Stimulated activated CD4-positive, alpha-beta T cell treated with anti-CD3 and anti-CD28 coated beads, Interleukin-15, amount 100 ng/mL, for 48 hours (primary cell): ENCODE data around the gene IGFALS.
"Not testable (repeated sequence)": the region's sequence is repeated elsewhere in the genome, so short reads cannot be mapped to it uniquely, and the experiment has no call there.

ENCODE experiments used
- DNase-seq, 2 donors: peaks; one replicate each; pipeline ENCODE4 v3.0.0-alpha.2; 2020; ENCODE audit warnings: low read depth in 2 of 2

IGFALS gene

GRCh38 chr16:1818204-1818872 lies 24.8 kb upstream of the IGFALS start:
- no peak for DNase-seq

DNA sequence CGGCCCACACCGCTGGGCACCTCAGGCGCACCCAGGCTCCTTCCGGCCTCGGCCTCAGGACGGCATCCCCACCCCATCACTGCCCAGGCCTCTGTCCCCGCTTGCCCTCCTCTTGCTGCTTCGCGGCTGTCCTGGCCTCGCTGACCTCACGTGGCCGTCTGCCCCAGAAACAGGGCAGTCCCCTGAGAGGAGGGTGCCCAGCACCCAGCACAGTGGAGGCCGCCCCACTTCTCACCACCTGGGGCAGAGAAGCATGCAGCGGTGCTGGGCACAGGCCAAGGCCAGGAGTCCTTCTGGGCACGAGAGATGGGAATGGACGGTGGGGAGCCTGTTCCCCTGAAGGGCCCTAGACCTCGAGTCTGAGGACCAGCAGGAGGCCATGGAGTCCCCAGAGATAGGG lies 24.2 kb upstream of the IGFALS start:
- no peak for DNase-seq

DNA sequence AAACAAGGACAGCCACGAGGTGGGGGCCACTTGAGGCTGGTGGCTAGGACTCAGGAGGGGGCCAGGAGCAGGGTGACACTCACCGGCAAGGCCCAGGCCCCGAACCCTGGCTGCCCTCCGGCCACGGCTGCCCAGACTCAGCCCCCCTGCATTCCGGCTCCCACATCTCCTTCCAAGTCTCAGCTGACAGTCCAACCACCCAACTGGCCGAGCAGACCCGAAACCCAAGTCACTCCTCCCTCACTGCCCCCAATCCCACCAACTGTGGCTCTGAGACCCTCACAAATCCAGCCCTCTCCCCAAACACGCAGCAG lies 23.7 kb upstream of the IGFALS start:
- no peak for DNase-seq

DNA sequence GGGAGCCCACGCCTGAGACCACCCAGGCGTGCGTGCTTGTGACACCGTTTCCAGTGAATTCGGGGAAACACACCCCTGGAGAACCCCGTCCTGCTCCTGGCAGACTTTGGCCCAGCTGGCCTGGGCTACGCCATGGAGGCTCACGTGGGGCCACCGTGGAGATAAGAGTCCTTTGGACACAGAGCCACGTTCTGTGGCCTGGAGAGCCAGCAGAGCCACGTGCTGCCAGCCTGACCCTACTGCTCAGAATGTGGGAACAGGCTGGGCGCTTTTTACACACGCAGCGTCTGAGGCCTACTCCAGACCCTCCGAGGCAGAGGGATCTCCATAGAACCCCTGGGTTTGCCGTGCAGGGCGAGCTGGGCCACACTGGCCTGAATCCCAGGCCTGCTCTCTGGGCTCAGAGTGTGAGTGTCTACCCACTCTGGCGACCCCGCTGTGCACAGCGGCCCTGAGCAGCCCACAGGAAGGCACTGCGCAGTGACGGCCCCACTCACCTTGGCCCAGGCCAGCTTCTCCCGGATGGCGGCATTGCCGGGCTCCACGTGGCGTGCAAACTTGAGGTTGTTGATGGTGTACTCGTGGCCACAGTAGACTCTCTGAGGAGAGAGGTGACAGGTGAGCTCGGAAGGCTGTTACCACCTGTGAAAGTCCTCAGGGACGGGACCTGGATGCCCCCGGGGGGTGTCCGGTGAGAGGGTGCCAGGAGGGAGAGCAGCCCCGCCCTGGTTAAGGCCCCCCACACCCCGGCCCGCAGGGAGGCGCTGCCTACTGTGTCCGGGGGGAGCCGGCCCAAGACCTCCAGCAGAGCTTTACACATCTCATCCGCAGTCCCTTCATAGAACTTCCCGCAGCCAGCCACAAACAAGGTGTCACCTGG lies 23.1 kb upstream of the IGFALS start:
- DNase-seq, result no peak

- DNase-seq, result no peak
Measured at GRCh38 chr16:1815461-1815860, 22.0 kb upstream of the IGFALS start.

- peak; percentile 47 to 60 for DNase-seq
Measured at GRCh38 chr16:1812732-1813163, 19.2 kb upstream of the IGFALS start.

- no peak for DNase-seq
Measured at GRCh38 chr16:1810536-1810935, 17.0 kb upstream of the IGFALS start.

- DNase-seq, result no peak
Measured at GRCh38 chr16:1810106-1810505, 16.6 kb upstream of the IGFALS start.

- no peak for DNase-seq
Measured at GRCh38 chr16:1809281-1809801, 15.8 kb upstream of the IGFALS start.

DNA sequence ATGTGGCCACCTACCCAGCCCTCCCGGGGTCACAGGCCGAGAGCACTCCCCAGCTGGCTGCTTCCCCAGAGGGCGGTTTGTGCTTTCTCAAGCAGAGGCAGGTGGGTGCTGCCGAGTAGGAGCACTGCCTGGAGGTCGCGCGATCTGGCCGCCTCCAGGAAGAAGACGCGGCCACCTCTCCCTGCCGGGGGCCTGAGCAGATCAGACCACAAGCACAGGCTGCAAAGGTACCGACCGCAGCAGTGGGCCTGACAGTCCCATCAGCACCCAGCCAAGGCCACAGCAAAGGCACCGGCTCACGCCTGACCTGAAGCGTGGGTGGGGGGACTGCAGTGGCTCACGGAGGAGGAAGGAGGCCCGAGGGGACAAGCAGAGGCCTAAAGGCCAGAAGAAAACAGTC lies 15.2 kb upstream of the IGFALS start:
- DNase-seq, result no peak

GRCh38 chr16:1807626-1808025 lies 14.1 kb upstream of the IGFALS start:
- no peak for DNase-seq

DNA sequence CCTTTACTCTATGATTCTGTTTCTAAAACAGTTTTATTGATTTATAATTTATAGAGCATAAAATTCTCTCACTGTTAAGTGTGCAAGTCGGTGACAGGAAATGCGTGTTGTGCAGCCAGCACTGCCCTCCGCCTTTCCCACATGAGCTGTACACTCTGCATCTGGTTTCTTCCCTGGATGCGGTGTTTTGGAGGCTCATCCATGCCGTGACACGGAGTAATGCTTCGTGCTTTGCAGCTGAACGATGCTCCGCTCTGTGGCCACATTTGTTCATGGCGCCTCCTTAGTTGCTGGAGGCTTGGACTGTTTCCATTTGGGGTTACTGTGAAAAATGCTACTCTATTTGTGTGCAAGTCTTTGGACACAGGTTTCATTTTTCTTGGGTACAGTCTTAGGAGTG lies 7.2 kb upstream of the IGFALS start:
- DNase-seq, result no peak

DNA sequence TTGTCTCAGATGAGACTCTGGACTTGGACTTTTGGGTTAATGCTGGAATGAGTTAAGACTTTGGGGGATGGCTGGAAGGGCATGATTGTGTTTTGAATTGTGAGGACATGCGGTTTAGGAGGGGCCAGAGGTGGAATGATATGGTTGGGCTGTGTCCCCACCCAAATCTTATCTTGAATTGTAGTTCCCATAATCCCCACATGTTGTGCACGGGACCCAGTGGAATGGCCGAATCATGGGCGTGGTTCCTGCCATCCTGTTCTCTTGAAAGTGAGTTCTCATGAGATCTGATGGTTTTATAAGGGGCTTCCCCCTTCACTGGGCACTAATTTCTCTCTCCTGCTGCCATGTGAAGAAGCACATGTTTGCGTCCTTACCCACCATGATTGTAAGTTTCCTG lies 5.8 kb upstream of the IGFALS start:
- DNase-seq, result not testable (repeated sequence)

- no peak for DNase-seq
Measured at GRCh38 chr16:1794908-1795666, 1.6 kb upstream of the IGFALS start.

- DNase-seq, result no peak
Measured at GRCh38 chr16:1794221-1794871, 841 bp upstream of the IGFALS start.

DNA sequence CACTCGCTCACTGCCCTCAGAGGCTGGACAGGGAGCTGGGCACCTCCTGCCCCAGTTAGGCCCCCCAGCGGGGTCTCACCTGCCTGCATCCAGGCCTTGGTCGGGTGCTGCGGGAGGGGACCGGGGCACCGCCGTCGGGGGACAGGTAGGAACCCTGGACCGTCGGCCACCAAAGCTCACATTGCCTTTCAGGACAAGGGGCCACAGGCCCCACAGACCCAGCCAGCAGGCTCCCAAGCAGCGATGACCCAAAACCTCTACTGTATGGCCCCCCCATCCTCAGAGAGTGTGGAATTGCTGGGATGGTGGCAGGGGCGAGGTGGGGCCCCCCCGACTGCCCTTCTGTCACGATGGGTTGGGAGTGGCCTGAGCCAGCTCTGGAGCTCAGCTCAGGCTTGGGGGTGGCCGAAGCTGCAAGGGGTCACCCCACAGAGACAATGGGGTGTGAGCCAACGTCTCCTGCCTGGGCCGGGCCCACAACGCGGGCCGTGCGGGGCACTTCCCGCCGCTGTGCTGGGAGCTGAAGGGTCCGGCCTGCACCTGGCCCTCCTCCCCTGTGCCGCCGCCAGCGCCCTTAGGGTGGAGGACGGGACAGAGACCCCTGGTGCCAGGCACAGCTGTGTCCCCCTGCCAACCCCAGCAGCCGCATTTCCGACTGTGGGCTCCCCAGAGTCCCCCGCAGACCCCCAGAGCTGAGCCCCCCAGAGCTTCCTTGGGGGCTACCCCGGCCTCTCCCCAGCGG lies 498 bp downstream of the IGFALS start:
- no peak for DNase-seq

DNA sequence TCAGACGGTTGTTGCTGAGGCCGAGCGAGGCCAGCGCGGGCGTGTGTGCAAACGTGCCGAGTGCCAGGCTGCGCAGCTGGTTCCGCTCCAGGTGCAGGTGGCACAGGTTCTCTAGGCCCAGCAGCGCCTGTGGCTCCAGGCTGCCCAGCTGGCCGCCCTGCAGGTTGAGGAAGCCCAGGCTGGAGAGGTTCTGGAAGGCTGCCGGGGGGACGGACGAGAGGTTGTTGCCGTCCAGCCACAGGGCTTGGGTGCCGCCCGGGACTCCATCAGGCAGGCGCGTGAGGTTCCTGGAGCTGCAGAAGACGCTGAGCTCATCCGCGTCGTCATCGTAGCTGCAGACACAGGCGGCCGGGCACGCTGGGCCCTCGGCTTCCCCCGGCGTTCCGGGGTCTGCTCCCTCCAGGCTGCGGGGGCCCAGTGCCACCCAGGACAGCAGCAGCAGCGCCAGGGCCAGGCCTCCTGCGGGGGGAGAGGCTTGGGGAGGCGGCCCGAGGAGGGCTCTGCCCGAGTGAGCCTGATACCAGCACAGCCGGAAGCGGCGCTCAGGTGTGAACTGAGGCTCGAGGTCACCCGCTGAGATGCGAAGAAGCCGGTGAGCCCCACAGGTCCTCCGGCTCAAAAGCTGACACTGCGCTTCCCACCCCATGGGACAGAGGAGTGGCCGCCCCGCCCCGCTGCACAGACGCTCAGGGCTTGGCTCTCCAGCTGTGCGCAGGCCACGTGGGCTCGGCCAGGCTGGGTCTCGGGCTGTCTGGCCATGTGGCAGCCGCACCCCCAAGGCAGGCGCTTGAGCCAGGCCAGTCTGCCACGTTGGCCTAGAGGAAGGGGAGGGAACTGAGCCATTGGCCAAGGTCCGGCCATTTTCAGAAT lies 1.3 kb downstream of the IGFALS start:
- DNase-seq, result no peak

- DNase-seq, result no peak
Measured at GRCh38 chr16:1791256-1791942, 2.1 kb downstream of the IGFALS start.

DNA sequence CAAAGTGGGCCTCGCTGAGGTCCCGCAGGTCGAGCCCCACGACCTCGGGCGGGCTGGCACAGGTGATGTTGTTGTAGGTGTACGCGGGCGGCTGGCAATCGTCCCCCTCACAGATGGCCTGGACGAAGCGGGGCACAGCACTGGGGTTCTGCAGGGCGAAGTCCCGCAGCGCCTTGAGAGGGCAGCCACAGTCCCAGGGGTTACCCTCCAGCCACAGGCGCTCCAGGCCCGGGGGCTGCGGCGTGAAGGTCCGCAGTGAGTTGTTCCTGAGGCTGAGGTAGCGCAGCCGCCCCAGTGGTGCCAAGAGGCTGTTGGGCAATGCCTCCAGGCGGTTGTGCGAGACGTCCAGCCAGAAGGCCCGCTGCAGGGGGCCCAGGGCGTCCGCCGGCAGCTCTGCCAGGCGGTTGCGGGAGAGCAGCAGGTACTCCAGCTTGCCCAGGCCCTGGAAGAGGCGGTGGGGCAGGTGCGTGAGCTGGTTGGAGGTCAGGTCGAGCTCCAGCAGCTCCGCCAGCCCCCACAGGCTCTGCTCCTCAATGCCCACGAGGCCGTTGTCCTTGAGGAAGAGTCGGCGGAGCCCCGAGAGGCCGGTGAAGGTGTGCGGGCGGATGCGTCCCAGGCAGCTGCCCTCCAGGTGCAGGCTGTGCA lies 2.8 kb downstream of the IGFALS start:
- DNase-seq, result no peak
